ENCODE data around the gene SREK1IP1. TPM values are rescaled to one million over a fixed set of nuclear protein-coding genes. Genes with fewer than 3 reads are reported as not detected.

Gene SREK1IP1
- total and polyA plus RNA-seq, 9 of the 15 experiments (the other 6 are each of a cell fraction or from before 2014, with no cell fraction given) = 6.9 to 45.2 (median 21.7) TPM

GRCh38 chr5:64790210-64790609 is 21.7 kb upstream of the SREK1IP1 start (continued):
- TF ChIP-seq PBX2 (CRISPR knock-in tag; IDR thresholded peaks at IDR 0.05; ENCODE audit: low read depth) = no peak
- peak; percentile 81 for TF ChIP-seq PBX2 (tag; conservative IDR thresholded peaks at IDR 0.05; ENCODE audit: low read depth)
- peak; percentile 76 for TF ChIP-seq ARHGAP35 (IDR thresholded peaks at IDR 0.05; ENCODE audit: partially characterized antibody)
- TF ChIP-seq MEIS2 (IDR thresholded peaks at IDR 0.05; ENCODE audit: partially characterized antibody) = peak; percentile 90
- TF ChIP-seq TAF1 (IDR thresholded peaks at IDR 0.05; ENCODE audit: control insufficient read depth, extremely low read depth, insufficient read depth, low read length, severe bottlenecking) = no peak
- no peak for TF ChIP-seq HDAC8 (tag; IDR thresholded peaks at IDR 0.05)
- TF ChIP-seq ZFX (CRISPR knock-in tag; IDR thresholded peaks at IDR 0.05) = no peak
- peak; percentile 67 for TF ChIP-seq PKNOX1 (IDR thresholded peaks at IDR 0.05)
- TF ChIP-seq MXI1 (IDR thresholded peaks at IDR 0.05; ENCODE audit: low read depth, low read length) = no peak
- TF ChIP-seq POLR2B (IDR thresholded peaks at IDR 0.05; ENCODE audit: low read depth, partially characterized antibody) = no peak
- no peak for TF ChIP-seq ZNF282 (CRISPR knock-in tag; IDR thresholded peaks at IDR 0.05)
- no peak for TF ChIP-seq TAF7 (tag; IDR thresholded peaks at IDR 0.05)
- no peak for TF ChIP-seq RNF2 (IDR thresholded peaks at IDR 0.05)
- TF ChIP-seq BCLAF1 (IDR thresholded peaks at IDR 0.05; ENCODE audit: borderline replicate concordance in 1 of 2, control insufficient read depth in 1 of 2, low read depth in 2 of 2, low read length in 1 of 2) = no peak
- TF ChIP-seq RCOR1 (IDR thresholded peaks at IDR 0.05; ENCODE audit: borderline replicate concordance in 1 of 2, low read depth in 2 of 2, low read length in 2 of 2) = no peak
- no peak for TF ChIP-seq MITF (IDR thresholded peaks at IDR 0.05)
- no peak for TF ChIP-seq FOXM1 (IDR thresholded peaks at IDR 0.05; ENCODE audit: low read depth)
- no peak for TF ChIP-seq FOXM1 (CRISPR knock-in tag; IDR thresholded peaks at IDR 0.05; ENCODE audit: low read depth)
- no peak for TF ChIP-seq LEF1 (IDR thresholded peaks at IDR 0.05)
- TF ChIP-seq TFE3 (CRISPR knock-in tag; IDR thresholded peaks at IDR 0.05) = no peak
